ENCODE measurements around the gene HMGB4.

Gene HMGB4

DNA sequence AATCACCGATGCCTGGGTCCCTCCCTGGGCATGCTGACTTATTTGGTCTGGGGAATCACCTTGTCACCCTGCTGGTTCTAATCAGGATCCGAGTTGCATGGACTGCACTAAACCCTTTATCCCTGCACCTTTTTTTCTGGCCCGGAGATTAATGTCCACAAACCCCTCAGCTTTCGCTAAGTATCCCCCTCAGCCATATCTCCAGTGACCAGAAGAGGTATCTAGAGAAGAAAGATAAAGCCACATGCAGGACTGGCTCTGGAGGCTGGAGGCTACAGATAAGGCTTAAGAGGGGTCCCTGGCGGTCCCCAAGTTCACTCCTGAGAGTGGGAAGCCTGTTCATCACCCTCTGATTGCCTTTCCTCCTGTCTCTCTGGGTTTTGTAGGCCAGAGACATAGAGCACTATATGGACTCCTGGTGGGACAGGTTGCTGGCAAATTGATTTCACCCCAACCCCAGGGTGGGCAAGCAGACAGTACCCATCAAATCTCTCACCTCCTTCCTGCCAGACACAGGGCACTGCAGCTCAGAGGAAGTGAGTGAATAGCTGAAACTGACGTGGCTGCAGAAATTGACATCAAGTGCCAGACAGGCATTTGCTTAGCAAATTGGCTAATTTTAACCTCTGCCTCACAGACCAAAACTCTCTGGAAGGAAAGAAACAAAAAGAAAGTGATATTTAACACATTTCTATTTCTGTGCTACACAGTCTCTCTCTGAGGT, 38.8 kb downstream of the HMGB4 start:
- H3K4me3 ChIP-seq (ENCODE audit: low read depth, low read length) = no peak overlapping the region
- ChIA-PET POLR2A (no interaction called here), CTCF (interaction anchor here (0.6 kb wide), 1 partner anchor 272 kb away, joined by 3 read pairs; no protein-coding TSS in a partner anchor)
- H3K27ac ChIP-seq (ENCODE audit: extremely low read depth, low read depth, low read length) = no peak overlapping the region
- H3K4me1 ChIP-seq (ENCODE audit: control insufficient read depth, insufficient read depth, low read length) = no peaks in the 10 kb centered on the region
- H3K36me3 ChIP-seq (ENCODE audit: control insufficient read depth in 2 of 2, insufficient read depth in 1 of 2, low read length in 2 of 2) = no peaks in the 10 kb centered on the region
- TF ChIP-seq ZBTB8A (tag by site-specific recombination; IDR thresholded peaks at IDR 0.05) (no peak), ZNF174 (tag by site-specific recombination; IDR thresholded peaks at IDR 0.05) (no peak), ZNF623 (tag by site-specific recombination; IDR thresholded peaks at IDR 0.05) (no peak), ZEB2 (tag by site-specific recombination; IDR thresholded peaks at IDR 0.05) (no peak)
- TF ChIP-seq, protein P1, sequence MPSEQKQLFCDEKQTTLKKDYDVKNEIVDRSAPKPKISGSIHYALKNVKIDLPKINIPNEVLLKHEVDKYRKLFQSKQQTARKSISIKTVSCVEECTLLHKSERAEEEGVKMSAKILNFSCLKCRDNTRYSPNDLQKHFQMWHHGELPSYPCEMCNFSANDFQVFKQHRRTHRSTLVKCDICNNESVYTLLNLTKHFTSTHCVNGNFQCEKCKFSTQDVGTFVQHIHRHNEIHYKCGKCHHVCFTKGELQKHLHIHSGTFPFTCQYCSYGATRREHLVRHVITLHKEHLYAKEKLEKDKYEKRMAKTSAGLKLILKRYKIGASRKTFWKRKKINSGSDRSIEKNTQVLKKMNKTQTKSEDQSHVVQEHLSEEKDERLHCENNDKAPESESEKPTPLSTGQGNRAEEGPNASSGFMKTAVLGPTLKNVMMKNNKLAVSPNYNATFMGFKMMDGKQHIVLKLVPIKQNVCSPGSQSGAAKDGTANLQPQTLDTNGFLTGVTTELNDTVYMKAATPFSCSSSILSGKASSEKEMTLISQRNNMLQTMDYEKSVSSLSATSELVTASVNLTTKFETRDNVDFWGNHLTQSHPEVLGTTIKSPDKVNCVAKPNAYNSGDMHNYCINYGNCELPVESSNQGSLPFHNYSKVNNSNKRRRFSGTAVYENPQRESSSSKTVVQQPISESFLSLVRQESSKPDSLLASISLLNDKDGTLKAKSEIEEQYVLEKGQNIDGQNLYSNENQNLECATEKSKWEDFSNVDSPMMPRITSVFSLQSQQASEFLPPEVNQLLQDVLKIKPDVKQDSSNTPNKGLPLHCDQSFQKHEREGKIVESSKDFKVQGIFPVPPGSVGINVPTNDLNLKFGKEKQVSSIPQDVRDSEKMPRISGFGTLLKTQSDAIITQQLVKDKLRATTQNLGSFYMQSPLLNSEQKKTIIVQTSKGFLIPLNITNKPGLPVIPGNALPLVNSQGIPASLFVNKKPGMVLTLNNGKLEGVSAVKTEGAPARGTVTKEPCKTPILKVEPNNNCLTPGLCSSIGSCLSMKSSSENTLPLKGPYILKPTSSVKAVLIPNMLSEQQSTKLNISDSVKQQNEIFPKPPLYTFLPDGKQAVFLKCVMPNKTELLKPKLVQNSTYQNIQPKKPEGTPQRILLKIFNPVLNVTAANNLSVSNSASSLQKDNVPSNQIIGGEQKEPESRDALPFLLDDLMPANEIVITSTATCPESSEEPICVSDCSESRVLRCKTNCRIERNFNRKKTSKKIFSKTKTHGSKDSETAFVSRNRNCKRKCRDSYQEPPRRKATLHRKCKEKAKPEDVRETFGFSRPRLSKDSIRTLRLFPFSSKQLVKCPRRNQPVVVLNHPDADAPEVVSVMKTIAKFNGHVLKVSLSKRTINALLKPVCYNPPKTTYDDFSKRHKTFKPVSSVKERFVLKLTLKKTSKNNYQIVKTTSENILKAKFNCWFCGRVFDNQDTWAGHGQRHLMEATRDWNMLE (tag by site-specific recombination; conservative IDR thresholded peaks at IDR 0.05; ENCODE audit: low read depth) = no peak
- H3K9me3 ChIP-seq (ENCODE audit: control insufficient read depth, insufficient read depth, low read depth, low read length) = no peaks in the 10 kb centered on the region

DNA sequence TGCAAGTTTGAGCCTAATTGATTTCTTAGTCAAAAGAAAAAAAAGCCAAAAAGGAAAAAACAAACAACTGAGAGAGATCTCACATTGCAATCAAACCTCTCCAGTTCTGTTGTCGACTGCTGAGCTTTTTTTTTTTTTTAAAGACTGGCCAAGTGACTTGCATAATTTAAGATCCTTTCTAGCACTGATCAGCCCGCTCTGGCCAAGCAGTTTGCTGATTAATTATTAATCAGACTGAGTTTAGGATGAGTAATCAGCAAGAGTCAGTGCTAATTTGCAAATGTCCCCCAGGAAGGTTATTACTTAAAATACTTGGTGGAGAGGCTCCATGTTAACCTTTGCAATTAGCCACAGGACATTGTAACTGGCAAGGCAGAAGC, 39.3 kb downstream of the HMGB4 start:
- H3K9me3 ChIP-seq (ENCODE audit: control insufficient read depth, insufficient read depth, low read depth, low read length) = no peaks in the 10 kb centered on the region
- ChIA-PET CTCF (no interaction called here), POLR2A (no interaction called here)
- no peaks in the 10 kb centered on the region for H3K36me3 ChIP-seq (ENCODE audit: control insufficient read depth in 2 of 2, insufficient read depth in 1 of 2, low read length in 2 of 2)
- no peak for TF ChIP-seq ZNF10 (tag by site-specific recombination; IDR thresholded peaks at IDR 0.05)
- TF ChIP-seq ZSCAN23 (tag by site-specific recombination; IDR thresholded peaks at IDR 0.05) = no peak
- H3K27ac ChIP-seq (ENCODE audit: extremely low read depth, low read depth, low read length) = no peak overlapping the region
- no peaks in the 10 kb centered on the region for H3K4me1 ChIP-seq (ENCODE audit: control insufficient read depth, insufficient read depth, low read length)
- no peak overlapping the region for H3K4me3 ChIP-seq (ENCODE audit: low read depth, low read length)

DNA sequence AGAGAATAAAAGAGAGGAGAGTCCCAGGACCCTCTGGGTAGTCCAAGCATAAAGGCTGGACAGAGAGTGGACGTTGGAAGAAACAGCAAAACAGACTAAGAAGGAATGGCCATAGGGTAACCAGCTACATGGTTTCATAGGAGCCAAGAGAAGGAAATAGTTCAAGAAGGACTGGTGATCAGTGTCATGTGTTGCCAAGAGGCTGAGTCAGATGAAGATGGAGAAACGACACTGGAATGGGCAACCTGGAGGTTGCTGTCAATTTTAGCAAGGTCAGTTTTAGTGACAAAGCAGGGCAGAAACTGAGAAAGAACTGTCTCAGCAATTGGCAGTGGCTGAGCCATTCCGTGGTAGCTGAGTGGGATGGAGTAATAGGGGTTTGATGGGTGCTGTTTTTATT, 41.4 kb downstream of the HMGB4 start:
- POLR2A ChIA-PET = no interaction called here
- CTCF ChIA-PET = interaction anchor here (1.2 kb wide), 1 partner anchor 109 kb away, joined by 3 read pairs; no protein-coding TSS in a partner anchor

More for the DNA sequence above, 41.4 kb downstream of the HMGB4 start:
- Histone ChIP-seq H3K4me1 (ENCODE audit: control insufficient read depth, insufficient read depth, low read length) (no peaks in the 10 kb centered on the region), H3K27ac (ENCODE audit: extremely low read depth, low read depth, low read length) (no peak overlapping the region), H3K9me3 (ENCODE audit: control insufficient read depth, insufficient read depth, low read depth, low read length) (no peaks in the 10 kb centered on the region), H3K4me3 (ENCODE audit: low read depth, low read length) (no peak overlapping the region), H3K36me3 (ENCODE audit: control insufficient read depth in 2 of 2, insufficient read depth in 1 of 2, low read length in 2 of 2) (no peaks in the 10 kb centered on the region)
- TF ChIP-seq ZBTB48 (tag by site-specific recombination; IDR thresholded peaks at IDR 0.05) (no peak), YY1 (tag by site-specific recombination; IDR thresholded peaks at IDR 0.05) (no peak), ZNF155 (tag by site-specific recombination; IDR thresholded peaks at IDR 0.05) (no peak), GLI2 (tag by site-specific recombination; IDR thresholded peaks at IDR 0.05; ENCODE audit: borderline replicate concordance, low read depth) (no peak), ZNF530 (tag by site-specific recombination; IDR thresholded peaks at IDR 0.05; ENCODE audit: low read depth) (no peak), ZNF664 (tag by site-specific recombination; IDR thresholded peaks at IDR 0.05) (no peak), ZNF555 (tag by site-specific recombination; conservative IDR thresholded peaks at IDR 0.05) (no peak), ZSCAN30 (tag by site-specific recombination; IDR thresholded peaks at IDR 0.05) (no peak), ZFHX2 (tag by site-specific recombination; conservative IDR thresholded peaks at IDR 0.05) (no peak), SALL2 (tag by site-specific recombination; IDR thresholded peaks at IDR 0.05; ENCODE audit: borderline replicate concordance) (no peak), ZIC2 (tag by site-specific recombination; IDR thresholded peaks at IDR 0.05) (no peak)
- TF ChIP-seq, protein P2, sequence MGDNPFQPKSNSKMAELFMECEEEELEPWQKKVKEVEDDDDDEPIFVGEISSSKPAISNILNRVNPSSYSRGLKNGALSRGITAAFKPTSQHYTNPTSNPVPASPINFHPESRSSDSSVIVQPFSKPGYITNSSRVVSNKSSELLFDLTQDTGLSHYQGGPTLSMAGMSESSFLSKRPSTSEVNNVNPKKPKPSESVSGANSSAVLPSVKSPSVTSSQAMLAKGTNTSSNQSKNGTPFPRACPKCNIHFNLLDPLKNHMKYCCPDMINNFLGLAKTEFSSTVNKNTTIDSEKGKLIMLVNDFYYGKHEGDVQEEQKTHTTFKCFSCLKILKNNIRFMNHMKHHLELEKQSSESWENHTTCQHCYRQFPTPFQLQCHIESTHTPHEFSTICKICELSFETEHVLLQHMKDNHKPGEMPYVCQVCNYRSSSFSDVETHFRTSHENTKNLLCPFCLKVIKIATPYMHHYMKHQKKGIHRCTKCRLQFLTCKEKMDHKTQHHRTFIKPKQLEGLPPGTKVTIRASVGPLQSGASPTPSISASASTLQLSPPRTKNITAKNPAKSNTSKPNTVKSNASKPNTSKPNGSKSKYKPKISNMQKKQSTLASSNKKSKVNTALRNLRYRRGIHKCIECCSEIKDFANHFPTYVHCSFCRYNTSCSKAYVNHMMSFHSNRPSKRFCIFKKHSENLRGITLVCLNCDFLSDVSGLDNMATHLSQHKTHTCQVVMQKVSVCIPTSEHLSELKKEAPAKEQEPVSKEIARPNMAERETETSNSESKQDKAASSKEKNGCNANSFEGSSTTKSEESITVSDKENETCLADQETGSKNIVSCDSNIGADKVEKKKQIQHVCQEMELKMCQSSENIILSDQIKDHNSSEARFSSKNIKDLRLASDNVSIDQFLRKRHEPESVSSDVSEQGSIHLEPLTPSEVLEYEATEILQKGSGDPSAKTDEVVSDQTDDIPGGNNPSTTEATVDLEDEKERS (tag by site-specific recombination; IDR thresholded peaks at IDR 0.05) = no peak

Measured in HEK293 (cell line).